ENCODE data around the gene IRAK2.

Gene IRAK2

GRCh38 chr3:10188804-10189556 lies 24.3 kb downstream of the IRAK2 start:
- no peak for DNase-seq (ENCODE audit: low read depth in 1 of 2, low spot score in 1 of 2)

- no peak for DNase-seq (ENCODE audit: low read depth in 1 of 2, low spot score in 1 of 2)
Measured at GRCh38 chr3:10189557-10190354, 25.0 kb downstream of the IRAK2 start.

- peak; percentile 25 to 32 for DNase-seq (ENCODE audit: low read depth in 1 of 2, low spot score in 1 of 2)
Measured at GRCh38 chr3:10192953-10193691, 28.4 kb downstream of the IRAK2 start.

GRCh38 chr3:10193692-10194327 lies 29.1 kb downstream of the IRAK2 start:
- DNase-seq (ENCODE audit: low read depth in 1 of 2, low spot score in 1 of 2) = no peak

- peak; percentile 12 to 15 for DNase-seq (ENCODE audit: low read depth in 1 of 2, low spot score in 1 of 2)
Measured at GRCh38 chr3:10194328-10195071, 29.8 kb downstream of the IRAK2 start.

GRCh38 chr3:10195366-10196089 lies 30.8 kb downstream of the IRAK2 start:
- no peak for DNase-seq (ENCODE audit: low read depth in 1 of 2, low spot score in 1 of 2)

- no peak for DNase-seq (ENCODE audit: low read depth in 1 of 2, low spot score in 1 of 2)
Measured at GRCh38 chr3:10196389-10197052, 31.8 kb downstream of the IRAK2 start.

- DNase-seq (ENCODE audit: low read depth in 1 of 2, low spot score in 1 of 2) = no peak
Measured at GRCh38 chr3:10198226-10198625, 33.5 kb downstream of the IRAK2 start.

GRCh38 chr3:10198761-10199649 lies 34.3 kb downstream of the IRAK2 start:
- peak; percentile 29 to 48 for DNase-seq (ENCODE audit: low read depth in 1 of 2, low spot score in 1 of 2)

- DNase-seq (ENCODE audit: low read depth in 1 of 2, low spot score in 1 of 2) = no peak
Measured at GRCh38 chr3:10204921-10205320, 40.2 kb downstream of the IRAK2 start.

- no peak for DNase-seq (ENCODE audit: low read depth in 1 of 2, low spot score in 1 of 2)
Measured at GRCh38 chr3:10205451-10206165, 40.9 kb downstream of the IRAK2 start.

- DNase-seq (ENCODE audit: low read depth in 1 of 2, low spot score in 1 of 2) = no peak
Measured at GRCh38 chr3:10206166-10206511, 41.4 kb downstream of the IRAK2 start.

- DNase-seq (ENCODE audit: low read depth in 1 of 2, low spot score in 1 of 2) = no peak
Measured at GRCh38 chr3:10213156-10213792, 48.6 kb downstream of the IRAK2 start.

- no peak for DNase-seq (ENCODE audit: low read depth in 1 of 2, low spot score in 1 of 2)
Measured at GRCh38 chr3:10215578-10216368, 51.1 kb downstream of the IRAK2 start.

- no peak for DNase-seq (ENCODE audit: low read depth in 1 of 2, low spot score in 1 of 2)
Measured at GRCh38 chr3:10217359-10217758, 52.6 kb downstream of the IRAK2 start.

- DNase-seq (ENCODE audit: low read depth in 1 of 2, low spot score in 1 of 2) = no peak
Measured at GRCh38 chr3:10219737-10220136, 55.0 kb downstream of the IRAK2 start.

Measured in stimulated activated CD4-positive, alpha-beta T cell treated with anti-CD3 and anti-CD28 coated beads, Interleukin-15, amount 100 ng/mL, for 1 hour (primary cell).